Pons (tissue), 1 donor: ENCODE results near the gene IRF3.
"Not testable (repeated sequence)": the region's sequence is repeated elsewhere in the genome, so short reads cannot be mapped to it uniquely, and the experiment has no call there.

Experiments
- DNase-seq: peaks from one replicate; pipeline ENCODE4 v3.0.0-alpha.2; 2016; ENCODE audit warnings: low spot score

IRF3 gene

DNA sequence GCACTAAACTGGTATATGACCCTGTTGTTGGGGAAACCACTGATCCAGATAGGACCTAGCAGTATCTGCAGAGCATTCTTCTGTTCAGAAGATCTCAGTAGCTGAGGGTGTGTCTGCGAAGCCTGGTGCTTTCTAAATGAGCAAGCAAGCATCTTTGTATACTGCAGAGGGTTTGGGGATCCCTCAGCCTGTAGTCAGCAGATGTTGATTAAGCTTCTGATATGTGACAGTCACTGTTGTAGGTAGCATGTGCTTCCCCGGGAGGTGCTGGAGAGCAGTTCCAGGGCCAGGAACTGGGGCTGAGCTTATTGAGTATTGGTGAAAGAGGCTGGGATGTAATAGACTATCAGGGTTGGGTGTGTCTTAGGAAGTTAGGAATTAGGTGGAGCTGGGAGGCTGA lies 22.2 kb downstream of the IRF3 start:
- no peak for DNase-seq

- DNase-seq = peak; percentile 20
Observed at GRCh38 chr19:49642492-49643035, 23.1 kb downstream of the IRF3 start.

DNA sequence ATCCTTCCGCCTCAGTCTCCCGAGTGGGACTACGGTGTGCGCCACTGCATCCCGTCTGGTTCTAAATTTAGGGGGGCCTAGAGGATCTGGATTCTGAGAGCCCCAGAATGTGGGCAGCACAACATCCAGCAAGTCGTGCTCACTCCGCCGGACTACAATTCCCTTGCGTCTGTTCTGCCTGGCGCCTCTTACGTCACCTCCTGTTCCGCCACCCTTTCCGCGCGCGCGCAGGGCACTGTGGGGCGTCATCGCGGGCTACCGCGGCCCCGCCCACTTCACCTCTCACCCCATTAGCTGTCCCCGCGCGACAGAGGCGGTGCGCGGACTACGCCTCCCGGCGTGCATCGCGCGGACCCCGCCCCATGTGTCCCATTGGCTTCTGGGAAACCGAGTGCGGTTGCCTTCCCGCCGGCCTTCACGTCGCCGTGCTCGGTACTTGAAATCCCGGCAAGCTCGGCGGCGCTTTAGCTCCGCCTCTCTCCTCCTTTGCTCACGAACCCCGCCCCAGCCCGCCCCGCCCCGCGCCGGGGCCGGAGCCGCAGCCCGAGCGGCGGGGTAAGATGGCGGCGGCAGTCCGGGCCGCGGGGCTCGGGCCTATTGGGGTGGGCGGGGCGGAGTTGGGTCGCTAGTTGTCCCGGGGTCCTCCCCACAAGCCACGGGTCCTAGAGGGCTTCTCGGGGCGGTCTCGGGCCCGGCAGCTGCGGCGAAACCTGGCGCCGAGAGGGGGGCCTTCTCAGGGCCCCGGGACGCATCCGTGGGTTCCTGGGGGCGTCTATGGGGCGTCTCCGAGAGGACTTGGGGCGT lies 23.8 kb downstream of the IRF3 start, which contains the start of gene SCAF1:
Gene SCAF1 (plus strand): TSS at position 522 of the 804 bp plus-strand sequence. CDS start 2,818 bp downstream, outside the sequence.
- peak; percentile 99 for DNase-seq

DNA sequence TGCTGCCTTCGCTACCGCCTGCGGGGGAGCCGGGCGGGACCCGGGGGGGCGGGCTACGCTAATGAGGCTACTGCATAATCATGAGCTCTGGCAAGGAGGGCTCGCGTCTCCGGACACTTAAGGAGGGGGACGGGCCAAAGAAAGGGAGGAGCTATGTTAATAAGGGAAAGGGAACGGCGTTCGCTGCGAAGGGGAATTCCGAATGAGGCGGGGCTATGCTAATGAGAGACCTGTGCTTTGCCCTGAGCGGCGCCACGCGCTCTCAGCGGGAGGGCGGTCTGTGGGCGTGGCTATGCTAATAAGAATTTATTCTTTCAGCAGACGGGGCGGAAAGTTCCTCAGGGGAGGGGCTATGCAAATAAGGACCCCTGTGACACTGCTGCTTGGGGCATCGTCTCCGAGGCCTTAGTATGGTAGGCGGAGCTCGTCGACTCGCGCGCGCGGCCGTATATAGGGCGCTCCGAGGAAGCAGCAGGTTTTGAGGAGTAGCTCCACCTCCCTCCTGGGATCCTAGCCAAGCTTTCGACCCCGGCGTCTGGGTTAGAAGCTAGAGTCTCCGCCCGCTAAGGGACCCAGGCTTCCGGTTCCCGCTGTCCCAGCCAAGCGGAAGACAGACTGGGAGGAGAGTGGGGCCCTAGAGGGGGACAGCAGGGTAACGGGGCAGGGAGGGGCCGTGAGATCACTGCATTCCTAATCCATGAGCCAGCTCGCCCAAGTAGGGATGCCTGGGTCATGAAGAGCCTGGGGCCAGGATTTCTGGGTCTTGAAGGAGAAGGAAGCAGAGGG lies 25.4 kb downstream of the IRF3 start, which contains the start of gene RRAS:
Gene RRAS (minus strand): TSS at position 31 of the 786 bp plus-strand sequence. CDS start 45 bp downstream, outside the sequence.
- peak; percentile 100 for DNase-seq

- peak; percentile 20 for DNase-seq
Observed at GRCh38 chr19:49639401-49640112, 26.1 kb downstream of the IRF3 start.

DNA sequence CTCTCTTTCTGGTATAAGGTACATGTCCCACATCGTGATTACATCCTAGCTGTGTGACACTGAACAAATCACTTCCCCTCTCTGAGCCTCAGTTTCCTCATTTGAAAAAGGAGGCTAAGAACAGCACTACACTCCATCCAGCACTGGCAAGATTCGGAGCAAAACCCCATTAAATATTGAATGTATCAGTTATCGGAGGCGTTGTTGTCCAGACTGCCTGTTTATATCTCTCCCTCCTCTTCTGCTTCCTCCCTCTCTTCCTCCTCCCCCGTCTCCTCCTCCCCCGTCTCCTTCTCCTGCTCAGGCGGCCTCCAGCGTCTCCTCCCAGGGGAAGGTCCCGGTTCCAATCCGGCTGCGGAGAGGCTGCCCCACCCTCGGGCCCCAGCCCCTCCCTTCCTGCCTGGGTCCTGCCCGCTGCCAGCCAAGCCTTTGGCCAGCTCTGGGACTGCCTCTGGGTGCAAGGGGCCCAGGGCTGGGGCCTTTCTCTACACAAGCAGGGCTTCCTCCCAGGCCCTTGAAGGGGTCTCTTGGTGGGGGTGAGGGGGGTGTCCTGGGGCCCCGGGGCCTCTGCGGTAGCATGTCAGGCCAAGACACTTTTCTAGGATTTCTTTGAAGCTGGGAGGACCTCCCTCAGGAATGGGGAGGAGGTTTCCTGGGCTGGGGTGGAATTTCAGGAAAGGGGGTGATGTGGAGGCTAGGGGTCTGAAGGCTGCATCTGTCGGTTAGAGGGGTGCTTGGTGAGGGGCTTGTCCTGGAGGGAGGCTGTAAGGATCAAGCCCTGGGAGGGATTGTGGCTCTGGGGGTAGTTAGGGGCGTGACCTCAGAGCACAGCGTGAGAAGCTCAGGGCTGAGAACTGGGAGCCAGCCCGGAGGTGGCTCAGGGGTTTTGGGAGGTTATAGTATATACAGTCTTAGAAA lies 27.6 kb downstream of the IRF3 start:
- no peak for DNase-seq

GRCh38 chr19:49636233-49636932 lies 29.3 kb downstream of the IRF3 start:
- no peak for DNase-seq

DNA sequence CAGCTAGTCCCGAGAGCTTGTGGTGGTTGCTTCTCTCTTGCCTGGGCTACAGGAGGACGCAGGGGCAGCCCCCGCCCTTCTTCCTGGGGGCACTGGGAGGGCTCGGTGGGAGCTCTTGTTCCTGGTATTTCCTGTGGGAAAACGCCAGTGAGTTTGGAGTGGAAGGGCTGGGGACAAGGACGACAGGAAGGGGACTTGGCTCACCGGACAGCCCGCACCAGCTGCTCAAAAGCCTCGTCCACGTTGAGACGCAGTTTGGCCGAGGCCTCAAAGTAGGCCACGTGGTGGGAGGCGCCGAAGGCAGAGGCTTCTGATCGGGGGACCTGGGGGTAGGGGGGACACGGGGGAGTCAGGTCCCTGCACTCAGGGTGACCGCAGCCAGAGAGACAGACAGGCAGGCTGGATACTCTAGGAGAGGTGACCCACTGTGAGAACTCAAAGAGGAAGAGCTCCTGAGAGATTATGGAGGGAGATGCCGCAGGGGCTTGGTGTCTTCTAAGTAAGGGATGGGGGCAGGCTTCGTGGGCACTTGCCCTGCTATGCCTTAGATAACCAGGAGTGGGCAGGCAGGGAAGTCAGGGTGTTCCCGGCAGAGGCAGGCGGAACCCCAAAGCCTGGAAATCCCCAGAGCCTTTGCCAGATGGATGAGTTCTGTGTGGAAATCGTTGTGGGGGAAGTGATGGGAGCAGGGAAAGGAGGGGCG lies 30.0 kb downstream of the IRF3 start:
- no peak for DNase-seq

DNA sequence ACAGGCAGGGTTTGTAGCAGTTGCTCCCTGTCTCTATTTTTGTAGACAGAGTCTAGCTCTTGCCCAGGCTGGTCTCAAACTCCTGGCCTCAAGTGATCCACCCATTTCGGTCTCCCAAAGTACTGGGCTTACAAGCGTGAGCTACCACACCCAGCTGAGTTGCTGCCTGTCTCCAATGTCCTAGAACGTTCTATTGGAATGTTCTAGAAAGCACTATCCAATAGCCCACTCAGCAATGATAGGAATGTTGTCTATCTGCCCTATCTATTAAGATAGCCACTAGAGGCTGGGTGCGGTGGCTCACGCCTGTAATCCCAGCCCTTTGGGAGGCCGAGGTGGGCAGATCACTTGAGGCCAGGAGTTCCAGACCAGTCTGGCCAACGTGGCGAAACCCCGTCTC lies 32.4 kb downstream of the IRF3 start:
- not testable (repeated sequence) for DNase-seq

- DNase-seq = no peak
Observed at GRCh38 chr19:49632576-49632975, 33.1 kb downstream of the IRF3 start.

GRCh38 chr19:49631610-49632192 lies 34.0 kb downstream of the IRF3 start:
- no peak for DNase-seq

GRCh38 chr19:49631014-49631588 lies 34.6 kb downstream of the IRF3 start:
- no peak for DNase-seq

DNA sequence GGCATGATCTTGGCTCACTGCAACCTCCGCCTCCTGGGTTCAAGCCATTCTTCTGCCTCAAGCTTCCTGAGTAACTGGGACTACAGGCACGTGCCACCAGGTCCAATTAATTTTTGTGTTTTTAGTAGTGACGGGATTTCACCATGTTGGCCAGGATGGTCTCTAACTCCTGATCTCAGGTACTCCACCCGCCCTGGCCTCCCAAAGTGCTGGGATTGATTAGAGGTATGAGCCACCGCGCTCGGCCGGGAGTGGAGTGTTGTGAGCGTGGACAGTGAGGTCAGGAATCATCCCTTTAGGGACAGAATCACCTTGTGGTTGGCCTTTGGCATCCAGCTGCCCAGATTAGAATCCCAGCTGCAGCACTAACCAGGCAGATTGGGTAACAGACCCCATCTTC lies 36.0 kb downstream of the IRF3 start:
- DNase-seq = no peak

- no peak for DNase-seq
Observed at GRCh38 chr19:49626226-49626625, 39.4 kb downstream of the IRF3 start.

DNA sequence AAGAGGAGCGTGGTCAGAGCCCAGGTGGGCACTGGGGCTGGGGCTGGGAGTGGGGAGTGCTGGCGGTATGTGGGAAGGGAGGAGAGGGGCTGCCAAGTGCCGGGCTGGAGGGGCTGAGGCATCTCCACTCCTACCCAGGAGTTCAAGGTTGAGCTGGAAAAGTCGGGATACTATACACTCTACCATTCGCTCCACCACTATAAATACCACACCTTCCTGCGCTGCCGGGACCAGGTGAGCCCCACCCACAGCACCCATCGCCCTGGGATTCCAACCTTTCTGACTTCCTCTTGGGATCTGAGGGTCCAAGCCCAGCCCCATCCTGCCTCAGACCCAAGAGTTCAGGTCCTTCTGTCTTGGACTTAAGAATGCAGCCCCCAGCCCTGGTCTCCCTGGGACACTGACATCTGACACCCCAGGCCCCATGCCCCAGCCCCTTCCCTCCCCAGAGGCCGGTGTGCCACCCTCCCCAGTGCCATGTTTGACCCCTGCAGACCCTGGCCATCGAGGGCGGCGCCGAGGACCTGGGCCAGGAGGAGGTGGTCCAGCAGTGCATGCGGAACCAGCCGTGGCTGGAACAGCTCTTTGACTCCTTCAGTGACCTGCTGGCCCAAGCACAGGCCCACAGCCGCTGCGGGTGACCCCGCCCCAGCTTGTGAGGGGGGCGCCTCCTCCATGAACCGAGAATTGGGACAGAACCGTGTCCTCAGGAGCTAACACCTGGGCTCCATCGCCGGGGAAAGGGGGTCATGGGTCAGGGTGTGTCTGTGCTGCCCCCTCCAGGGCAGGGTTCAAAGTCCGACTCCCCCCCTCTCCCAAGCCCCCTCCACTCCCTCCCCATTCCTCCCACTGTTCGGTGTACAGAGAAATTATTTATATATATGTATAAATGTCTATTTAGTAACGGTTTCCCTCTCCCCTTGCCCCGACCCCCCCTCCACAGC lies 40.4 kb downstream of the IRF3 start:
- no peak for DNase-seq

DNA sequence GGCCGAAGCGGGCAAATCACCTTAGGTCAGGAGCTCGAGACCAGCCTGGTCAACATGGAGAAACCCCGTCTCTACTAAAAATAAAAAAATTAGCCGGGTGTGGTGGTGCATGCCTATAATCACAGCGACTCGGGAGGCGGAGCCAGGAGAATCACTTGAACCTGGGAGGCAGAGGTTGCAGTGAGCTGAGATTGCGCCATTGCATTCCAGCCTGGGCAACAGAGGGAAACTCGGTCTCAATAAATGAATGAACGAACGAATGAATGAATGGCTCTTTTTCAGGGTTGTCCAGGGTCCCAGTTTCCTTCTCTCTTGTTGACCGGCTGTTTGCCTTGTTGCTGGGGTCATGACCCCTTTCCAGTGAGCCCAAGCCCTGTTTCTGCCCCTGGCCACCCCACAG lies 47.8 kb downstream of the IRF3 start:
- not testable (repeated sequence) for DNase-seq

- no peak for DNase-seq
Observed at GRCh38 chr19:49616945-49617344, 48.7 kb downstream of the IRF3 start.

DNA sequence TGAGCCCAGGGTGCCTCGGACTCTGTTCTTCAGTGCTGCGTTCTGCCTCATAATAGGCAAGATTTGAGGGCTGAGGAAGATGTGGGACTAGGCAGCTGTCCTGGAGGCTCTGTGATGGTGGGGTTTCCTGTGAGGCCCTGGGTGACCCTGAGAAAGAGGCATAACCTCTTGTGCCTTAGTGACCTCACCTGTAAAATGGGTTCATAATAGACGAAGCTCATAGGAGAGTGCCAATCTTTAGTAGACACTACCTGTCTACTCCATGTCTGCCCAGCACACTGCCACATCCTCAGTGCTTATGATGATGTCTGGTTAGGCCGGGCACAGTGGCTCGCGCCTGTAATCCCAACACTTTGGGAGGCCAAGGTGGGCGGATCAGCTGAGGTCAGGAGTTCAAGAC lies 49.1 kb downstream of the IRF3 start:
- DNase-seq = no peak
